ENCODE results near the gene SPRYD3.

The SPRYD3 gene

DNA sequence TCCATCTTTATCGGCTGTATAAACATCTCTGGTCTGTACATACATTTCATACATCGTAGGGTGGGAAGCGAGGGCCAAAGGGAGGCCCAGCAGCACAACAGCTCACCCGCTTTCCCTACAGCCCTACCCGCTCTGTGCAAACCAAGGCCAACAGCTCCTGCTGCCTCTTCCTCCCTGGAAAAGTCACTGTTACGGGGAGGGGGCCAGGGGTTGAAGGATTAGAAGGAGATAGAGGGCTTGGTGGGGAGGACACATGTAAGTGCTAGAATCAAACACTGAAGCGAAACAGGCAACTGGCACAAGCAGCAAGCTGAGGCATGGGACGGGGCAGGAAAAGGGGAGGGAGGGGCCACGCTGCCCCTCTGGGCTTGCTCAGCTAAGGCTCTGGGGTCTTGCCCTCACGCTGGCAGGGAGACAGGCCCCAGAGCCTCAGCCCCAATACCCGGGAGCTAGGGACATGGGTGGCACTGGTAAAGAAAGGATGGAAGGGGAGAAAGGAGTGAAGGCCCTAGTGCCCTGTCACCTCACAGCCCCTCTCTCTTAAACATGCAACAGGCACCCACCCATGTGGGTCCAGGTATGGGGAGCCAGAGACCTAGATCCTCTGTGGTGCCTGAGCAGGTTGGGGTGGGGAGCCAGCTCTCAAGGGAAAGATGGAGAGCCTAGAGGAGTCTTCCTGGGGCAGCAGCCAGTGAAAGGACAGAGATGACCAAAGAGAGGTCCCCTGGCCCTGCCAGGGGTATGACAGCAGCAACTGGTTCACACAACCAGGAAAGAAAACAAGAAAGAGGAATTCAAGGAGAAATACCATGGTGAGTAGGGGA lies 14.4 kb downstream of the SPRYD3 start:
- TF ChIP-seq, protein P1, sequence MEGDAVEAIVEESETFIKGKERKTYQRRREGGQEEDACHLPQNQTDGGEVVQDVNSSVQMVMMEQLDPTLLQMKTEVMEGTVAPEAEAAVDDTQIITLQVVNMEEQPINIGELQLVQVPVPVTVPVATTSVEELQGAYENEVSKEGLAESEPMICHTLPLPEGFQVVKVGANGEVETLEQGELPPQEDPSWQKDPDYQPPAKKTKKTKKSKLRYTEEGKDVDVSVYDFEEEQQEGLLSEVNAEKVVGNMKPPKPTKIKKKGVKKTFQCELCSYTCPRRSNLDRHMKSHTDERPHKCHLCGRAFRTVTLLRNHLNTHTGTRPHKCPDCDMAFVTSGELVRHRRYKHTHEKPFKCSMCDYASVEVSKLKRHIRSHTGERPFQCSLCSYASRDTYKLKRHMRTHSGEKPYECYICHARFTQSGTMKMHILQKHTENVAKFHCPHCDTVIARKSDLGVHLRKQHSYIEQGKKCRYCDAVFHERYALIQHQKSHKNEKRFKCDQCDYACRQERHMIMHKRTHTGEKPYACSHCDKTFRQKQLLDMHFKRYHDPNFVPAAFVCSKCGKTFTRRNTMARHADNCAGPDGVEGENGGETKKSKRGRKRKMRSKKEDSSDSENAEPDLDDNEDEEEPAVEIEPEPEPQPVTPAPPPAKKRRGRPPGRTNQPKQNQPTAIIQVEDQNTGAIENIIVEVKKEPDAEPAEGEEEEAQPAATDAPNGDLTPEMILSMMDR (IDR thresholded peaks at IDR 0.05) = no peak

DNA sequence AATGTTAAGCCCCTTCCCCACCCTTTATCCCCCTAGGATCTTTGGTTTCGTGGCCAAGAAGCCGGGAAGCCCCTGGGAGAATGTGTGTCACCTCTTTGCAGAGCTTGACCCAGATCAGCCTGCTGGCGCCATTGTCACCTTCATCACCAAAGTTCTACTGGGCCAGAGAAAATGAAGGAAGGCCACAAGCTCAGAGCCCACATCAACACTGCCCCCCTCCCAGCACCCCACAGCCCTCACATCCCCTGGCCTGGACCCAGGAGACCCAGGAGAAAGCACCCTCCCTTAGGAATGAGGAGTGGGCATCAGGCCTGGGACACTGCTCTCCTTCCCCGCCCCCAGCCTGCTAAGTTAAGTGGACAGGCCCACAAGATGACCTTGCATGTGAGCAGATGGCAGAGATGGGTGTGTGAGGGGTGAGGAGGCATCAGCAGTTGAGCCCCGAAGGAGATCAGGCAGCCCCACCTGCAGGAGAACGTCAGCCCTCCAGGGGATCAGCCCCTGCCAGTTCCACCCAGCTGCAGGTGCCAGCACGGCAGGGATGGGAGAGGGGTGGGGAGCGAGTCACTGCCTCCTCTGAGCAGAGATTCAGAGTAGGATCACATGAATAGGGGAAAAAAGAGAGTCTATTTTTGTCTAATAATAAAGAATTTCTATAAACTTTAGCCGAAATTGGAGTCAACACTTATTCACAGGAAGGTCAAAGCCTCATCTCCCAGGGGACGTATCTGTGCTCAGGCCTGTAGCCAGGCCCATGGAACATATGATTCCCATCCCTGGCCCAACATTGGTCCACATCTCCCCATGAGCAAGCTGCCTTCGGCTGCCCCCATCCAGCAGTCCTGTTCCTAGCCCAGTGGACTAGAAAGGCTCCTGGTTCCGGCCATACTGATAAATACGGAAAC lies 15.2 kb downstream of the SPRYD3 start:
- TF ChIP-seq, protein P1 (IDR thresholded peaks at IDR 0.05) = no peak

DNA sequence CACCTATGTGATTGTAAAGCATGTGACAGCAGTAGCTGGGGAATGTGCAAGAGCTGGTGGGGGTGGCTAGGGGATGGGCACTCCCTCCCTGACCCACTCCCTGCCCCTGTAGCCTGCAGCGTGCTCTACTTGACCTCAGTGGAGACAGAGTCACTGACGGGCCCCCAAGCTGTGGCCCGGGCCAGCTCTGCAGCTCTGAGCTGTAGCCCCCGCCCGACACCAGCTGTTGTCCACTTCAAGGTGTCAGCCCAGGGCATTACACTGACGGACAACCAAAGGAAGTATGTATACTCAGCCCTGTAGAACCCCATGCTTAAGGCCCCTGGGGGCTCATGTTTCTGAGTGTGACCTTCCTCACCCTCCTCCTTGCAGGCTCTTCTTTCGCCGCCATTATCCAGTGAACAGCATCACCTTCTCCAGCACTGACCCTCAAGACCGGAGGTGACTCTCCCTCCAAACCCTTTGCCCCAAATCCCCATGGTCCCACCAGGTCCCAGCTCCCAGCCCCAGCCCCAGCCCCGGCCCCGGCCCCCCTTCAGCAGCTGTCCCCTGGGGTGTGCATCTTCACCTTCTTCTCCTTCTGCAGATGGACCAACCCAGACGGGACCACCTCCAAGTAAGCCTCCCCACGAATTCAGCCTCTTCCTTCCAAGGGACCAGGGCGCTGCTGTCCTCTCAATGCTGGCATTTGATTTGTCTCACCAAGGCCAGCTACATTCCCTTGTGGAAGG lies 16.0 kb downstream of the SPRYD3 start:
- TF ChIP-seq, protein P1 (IDR thresholded peaks at IDR 0.05) = no peak

DNA sequence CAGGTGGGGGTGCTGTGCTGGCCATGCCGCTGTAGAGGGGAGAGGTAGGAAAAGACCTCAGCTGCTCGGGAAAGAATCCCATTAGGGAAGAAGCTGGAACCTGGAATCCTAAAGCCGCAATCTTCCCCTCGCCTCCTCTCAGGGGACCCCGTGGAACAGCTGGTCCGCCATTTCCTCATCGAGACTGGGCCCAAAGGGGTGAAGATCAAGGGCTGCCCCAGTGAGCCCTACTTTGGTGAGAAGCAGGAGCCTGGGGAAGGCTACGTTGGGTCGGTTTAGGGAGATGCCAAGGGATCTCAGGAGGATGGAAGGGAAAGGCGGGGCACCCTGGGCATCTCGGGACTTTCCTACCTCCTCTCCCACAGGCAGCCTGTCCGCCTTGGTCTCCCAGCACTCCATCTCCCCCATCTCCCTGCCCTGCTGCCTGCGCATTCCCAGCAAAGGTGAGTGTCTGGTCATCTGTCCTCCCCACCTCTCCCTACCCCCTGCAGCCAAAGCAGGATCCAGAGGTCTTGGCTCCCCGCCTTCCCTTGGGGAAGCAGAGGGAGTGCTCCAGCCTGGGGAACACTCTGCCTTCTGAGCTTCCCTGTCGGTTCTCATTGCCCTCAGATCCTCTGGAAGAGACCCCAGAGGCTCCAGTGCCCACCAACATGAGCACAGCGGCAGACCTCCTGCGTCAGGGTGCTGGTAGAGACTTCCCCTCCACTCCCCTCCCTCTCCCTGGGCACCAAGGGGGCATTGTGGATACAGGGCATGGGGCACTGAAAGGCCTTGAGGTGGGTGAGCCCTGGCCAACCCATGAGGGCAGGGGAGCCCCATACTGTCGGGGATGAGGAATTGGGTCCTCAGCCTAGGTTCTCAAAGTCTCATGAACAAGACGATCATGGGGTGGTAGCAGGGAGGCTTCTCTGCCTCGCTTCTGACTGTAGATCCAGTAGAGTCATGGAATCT lies 16.9 kb downstream of the SPRYD3 start:
- TF ChIP-seq, protein P1 (IDR thresholded peaks at IDR 0.05) = no peak

DNA sequence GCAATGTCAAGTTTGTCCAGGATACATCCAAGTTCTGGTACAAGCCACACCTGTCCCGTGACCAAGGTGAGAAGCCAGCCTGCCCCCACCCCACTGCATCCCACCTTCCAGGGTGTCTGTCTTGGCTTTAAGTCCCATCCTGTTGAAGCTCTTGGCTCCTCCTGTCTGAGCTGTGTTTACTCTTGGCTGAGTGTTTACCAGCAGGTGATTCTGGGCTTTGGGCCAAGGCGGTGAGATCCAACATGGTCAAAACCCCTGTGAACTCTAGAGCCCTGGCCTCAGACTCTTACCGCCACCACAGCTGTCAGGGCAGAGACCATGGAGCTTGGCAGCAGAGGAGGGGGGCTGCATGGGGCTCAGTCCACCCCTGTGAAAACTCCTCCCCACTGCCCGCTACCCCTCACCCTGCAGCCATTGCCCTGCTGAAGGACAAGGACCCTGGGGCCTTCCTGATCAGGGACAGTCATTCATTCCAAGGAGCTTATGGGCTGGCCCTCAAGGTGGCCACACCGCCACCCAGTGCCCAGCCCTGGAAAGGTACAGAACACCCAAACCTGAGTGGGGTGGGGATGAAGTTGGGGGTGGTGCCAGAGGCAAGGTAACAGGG lies 17.7 kb downstream of the SPRYD3 start:
- TF ChIP-seq, protein P1 (IDR thresholded peaks at IDR 0.05) = peak; percentile 45; the same call in 1 of the 2 replicates

DNA sequence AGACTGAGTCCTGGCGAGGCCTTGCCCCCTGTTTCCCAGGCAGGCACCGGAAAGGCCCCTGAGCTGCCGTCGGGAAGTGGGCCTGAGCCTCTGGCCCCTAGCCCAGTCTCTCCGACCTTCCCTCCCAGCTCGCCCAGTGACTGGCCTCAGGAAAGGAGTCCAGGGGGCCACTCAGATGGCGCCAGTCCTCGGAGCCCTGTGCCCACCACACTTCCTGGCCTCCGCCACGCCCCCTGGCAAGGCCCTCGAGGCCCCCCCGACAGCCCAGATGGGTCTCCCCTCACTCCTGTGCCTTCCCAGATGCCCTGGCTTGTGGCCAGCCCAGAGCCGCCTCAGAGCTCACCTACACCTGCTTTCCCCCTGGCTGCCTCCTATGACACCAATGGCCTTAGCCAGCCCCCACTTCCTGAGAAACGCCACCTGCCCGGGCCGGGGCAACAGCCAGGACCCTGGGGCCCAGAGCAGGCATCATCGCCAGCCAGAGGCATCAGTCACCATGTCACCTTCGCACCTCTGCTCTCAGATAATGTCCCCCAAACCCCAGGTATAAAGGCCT lies 18.4 kb downstream of the SPRYD3 start:
- TF ChIP-seq, protein P1 (IDR thresholded peaks at IDR 0.05) = no peak
